GM19193 (cell line): ENCODE measurements around the gene SLITRK2.

ENCODE experiments used
- POLR2A ChIP-seq: IDR thresholded peaks from 4 replicates; pipeline ENCODE4 v1.6.1; 2011; ENCODE audit not compliant: insufficient read depth, insufficient read length; ENCODE audit errors: extremely low read depth

Gene SLITRK2

DNA sequence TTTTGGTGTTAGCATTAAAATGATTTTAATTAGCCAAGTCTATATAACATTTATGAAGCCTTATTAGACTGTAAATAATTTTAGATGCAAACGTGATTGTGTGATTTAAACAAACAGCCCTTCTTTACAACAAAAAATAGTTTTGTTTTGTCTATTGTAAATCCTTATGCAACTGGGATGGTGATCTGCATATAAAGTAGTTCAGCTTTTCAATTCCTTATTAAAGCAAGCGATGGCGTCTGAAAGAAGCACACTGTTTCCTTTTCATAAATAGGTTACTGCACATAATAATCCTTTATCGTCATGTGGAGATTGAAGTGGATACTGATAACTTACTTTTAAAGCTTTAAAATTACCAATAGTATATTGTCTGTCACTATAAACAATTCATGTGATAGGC lies 8.8 kb downstream of the SLITRK2 start:
- no peak for TF ChIP-seq POLR2A

DNA sequence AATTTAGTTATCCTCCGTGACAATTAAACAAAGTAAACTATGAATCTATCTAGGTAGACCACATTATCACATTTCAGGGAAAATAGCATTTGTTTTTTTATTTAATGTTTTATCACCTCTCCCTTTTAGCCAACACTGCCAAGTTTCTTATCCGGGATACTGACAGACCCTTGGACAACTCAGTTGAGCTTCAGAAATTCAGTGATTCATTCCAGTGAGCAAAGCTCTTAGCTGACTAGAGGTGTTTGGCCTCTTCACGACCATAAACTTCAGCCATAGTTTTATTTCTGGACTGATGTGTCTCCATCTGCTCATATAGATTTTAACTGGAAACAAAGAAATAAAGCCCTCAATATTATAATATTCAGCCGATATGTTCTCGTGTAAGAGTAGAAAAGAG lies 15.2 kb downstream of the SLITRK2 start:
- TF ChIP-seq POLR2A = no peak

DNA sequence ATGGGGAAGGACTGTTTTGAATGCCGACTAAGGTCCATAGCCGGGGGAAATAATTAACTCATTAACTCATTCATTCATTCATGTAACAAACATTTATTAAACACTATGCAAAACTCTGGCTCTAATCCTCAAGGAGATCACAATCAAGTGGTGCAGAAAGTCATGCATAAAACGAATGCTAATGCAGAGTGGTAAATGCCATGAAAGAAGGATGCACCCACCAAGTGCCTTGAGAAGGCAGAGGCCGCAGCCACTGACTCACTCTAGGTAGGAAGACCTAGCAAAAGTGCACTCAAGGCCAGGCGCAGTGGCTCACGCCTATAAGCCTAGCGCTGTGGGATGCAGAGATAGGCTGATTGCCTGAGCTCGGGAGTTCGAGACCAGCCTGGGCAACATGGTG lies 22.9 kb downstream of the SLITRK2 start:
- no peak for TF ChIP-seq POLR2A

DNA sequence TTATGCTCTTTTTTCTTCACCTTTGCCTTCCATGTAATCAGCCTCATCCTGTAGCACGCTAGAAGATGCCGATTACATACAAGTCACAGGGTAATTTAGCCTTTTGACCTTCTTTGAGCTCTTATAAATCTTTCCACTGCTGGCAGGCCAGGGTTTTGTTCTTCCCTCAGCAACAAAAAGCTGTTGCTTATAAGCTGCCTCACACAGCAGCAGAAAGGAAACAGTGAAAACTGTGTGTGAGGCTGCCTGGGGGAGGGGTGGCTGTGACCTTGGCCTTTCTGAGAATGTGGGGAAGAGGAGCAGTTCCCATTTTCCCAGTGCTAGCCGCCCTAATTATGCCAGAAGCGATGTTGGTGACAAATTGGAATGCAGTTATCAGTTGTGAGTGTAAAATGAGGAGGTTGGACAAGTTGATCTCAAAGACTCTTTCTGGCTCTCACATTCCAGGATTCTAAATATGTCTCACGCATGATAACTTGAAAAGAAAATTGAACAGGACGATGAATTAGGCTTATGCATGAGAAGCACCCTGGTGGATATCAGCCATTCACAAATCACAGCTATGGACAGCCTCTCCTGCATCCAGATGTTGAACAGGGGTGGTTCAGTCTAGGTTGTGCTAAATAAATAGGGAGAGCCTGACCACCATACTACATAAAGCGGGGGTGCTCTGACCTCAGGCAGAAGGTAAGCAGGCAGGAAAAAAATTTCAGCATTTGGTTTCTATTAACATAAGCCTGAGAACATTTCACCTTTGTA lies 25.7 kb downstream of the SLITRK2 start:
- TF ChIP-seq POLR2A = no peak

DNA sequence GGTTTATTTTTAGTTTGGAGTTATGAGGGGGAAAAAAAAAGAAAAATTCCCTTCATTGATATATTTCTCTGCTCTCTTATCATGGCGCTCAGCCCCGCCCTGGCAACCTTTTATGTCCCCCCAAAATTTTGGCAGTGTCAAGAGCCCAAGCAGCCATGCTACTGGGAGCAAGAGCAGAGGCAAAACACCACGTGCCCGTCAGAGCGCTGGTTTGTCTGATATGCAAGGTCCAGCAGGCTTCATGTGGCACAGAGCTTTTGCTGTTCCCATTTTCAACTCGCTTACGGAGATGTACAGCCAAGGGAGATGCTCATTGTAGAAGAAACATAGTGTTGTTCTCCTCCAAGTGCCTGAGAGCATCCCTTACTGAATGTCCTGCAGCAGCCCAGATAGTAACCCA lies 27.3 kb downstream of the SLITRK2 start:
- TF ChIP-seq POLR2A = no peak

DNA sequence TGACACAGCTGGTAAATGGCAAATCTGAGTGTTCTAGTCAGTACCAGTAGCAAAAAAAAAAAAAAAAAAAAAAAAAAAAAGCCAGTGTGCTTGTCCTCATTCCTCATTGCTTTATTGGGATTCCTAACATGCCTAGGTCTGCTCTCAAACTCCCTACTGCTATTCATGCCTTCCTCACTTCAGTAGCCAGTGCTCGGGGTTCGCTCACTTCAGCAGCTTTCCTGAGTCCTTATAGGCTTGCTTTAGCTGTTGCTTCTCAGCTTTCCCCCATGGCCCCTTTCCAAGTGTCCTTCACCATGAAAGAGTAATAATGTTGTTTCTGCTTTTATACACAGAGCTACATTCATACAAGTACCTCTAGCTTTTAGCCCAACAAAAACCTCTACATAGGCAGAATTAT lies 30.8 kb downstream of the SLITRK2 start:
- no peak for TF ChIP-seq POLR2A

DNA sequence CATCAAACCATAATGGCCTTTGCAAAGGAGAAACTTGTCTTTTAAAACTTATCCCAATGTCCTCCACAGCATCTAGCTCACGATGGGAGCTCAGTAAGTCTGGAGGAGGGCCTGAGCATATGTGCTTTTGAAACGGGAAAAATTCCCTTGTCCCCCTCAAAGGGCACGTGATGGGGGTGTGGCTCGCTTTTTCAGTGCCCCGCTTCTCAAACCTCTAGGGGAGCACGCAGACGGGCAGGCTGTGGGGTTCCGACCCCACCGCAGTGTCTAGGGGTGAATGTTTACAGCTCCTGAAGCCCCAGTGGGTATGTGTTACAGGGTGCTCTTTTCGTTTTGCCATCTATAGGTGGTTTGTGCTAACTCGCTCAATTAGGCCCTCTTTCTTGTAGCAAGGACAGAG lies 31.2 kb downstream of the SLITRK2 start:
- TF ChIP-seq POLR2A = no peak

DNA sequence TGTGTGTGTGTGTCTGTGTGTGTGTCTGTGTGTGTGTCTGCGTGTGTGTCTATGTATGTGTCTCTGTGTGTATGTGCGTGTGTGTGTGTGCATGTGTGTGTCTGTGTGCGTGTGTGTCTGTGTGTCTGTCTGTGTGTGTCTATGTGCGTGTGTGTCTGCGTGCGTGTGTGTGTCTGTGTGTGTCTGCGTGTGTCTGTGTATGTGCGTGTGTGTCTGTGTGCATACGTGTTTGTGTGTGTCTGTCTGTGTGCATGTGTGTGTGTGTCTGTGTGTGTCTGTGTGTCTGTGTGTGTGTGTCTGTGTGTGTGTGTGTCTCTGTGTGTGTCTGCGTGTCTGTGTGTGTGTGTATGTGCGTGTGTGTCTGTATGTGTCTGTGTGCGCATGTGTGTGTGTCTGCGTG lies 35.6 kb downstream of the SLITRK2 start:
- no peak for TF ChIP-seq POLR2A

DNA sequence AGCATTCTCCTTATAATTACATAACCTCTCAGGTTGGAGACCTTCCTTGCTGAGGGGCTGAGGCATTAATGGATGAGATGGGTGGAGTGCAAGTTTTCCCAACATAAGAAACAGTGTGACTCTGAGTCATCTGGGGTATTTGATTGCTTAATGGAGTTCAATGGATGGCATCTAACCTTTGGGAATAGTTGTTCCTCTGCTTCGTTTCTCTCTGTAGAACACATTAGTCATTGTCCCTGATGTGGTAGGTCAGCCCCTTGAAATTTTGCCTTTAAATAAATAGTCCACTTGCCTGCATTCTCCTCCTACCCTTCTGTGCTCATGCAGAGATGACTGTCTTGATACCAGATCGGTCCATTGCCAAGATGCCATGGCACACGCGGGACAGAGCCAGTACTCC lies 38.6 kb downstream of the SLITRK2 start:
- TF ChIP-seq POLR2A = no peak

DNA sequence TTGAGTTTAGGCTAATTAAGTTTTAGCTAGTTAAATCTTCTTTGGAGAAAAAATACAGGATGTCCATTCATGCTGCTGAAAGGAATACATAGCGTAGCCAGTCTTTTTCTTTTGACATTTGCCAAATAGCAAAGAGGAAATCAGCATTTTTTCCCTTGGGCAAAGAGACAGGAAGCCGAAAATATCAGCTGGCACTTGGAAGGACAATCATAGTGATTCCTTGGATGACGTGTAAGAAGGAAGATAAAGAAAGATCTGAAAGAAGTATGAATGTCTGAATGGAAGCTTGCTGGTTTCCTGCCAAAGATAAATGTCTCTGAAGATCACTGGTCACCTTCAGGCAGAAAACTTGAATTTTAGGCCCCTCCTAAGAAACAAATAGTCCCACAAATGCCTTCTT lies 44.2 kb downstream of the SLITRK2 start:
- TF ChIP-seq POLR2A = no peak

DNA sequence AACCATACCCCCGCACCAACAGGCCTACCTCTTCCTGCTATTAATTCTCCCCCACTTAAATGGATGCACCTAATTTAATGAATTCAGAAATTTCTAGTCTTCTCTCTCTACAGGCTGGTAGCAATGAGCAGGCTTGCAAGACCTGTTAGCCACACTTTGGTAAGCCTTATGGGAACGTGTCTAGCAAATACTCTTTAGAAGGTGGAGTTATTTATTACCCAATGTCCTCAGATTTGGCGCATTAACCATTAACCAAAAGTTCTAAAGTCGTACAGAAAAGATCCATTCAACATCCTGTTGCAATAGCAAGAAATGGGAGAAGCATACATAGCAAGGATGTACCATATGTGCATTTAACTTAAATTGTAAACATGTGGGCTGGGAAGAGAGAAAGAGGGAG lies 47.5 kb downstream of the SLITRK2 start:
- TF ChIP-seq POLR2A = no peak
